H1 (cell line): ENCODE data around the gene LOX. TPM values are rescaled to one million over a fixed set of nuclear protein-coding genes. Genes with fewer than 3 reads are reported as not detected.

ENCODE experiments used
- CREB1 ChIP-seq: IDR thresholded peaks from 2 replicates; pipeline ENCODE4 v1.6.1; 2012; ENCODE audit warnings: inconsistent platforms
- CTBP2 ChIP-seq: IDR thresholded peaks from 2 replicates; pipeline ENCODE4 v1.7.0; 2011; ENCODE audit warnings: borderline replicate concordance, mild to moderate bottlenecking, moderate library complexity, mixed read lengths, low read length; ENCODE audit not compliant: insufficient read depth, insufficient read length
- EGR1 ChIP-seq: IDR thresholded peaks from 2 replicates; pipeline ENCODE4 v1.6.1; 2011; ENCODE audit warnings: low read depth, low read length, borderline replicate concordance
- JUN ChIP-seq: IDR thresholded peaks from 2 replicates; pipeline ENCODE4 v1.6.1; 2011; ENCODE audit warnings: low read depth, mild to moderate bottlenecking, improper control_type of control experiment, low read length
- POLR2AphosphoS5 ChIP-seq: IDR thresholded peaks from 2 replicates; pipeline ENCODE4 v1.6.1; 2011; ENCODE audit warnings: low read depth, low read length
- RFX5 ChIP-seq: IDR thresholded peaks from 2 replicates; pipeline ENCODE4 v1.6.1; 2011; ENCODE audit warnings: low read depth, low read length, improper control_type of control experiment, borderline replicate concordance
- SAP30 ChIP-seq: fragments of 300-600 bp; sonication (generic); IDR thresholded peaks from 2 replicates; pipeline ENCODE4 v1.7.1; 2012; ENCODE audit warnings: low read length, moderate library complexity, mild to moderate bottlenecking, inconsistent platforms; ENCODE audit not compliant: insufficient read depth, insufficient replicate concordance
- SIX5 ChIP-seq: IDR thresholded peaks from 2 replicates; pipeline ENCODE4 v1.6.1; 2011; ENCODE audit warnings: mild to moderate bottlenecking, low read depth, low read length
- SP2 ChIP-seq: IDR thresholded peaks from 2 replicates; pipeline ENCODE4 v1.6.1; 2012; ENCODE audit warnings: mild to moderate bottlenecking, low read length, inconsistent platforms
- TAF1 ChIP-seq: IDR thresholded peaks from 2 replicates; pipeline ENCODE4 v1.6.1; 2011; ENCODE audit warnings: mild to moderate bottlenecking, low read depth, low read length
- TBP ChIP-seq: IDR thresholded peaks from 2 replicates; pipeline ENCODE4 v1.6.1; 2011; ENCODE audit warnings: low read depth, low read length, improper control_type of control experiment
- polyA plus RNA-seq, 7 experiments: library from polyadenylated mRNA; depleted of rRNA in 3 of 7; stranded (reverse) in 5 of 7; unstranded in 2 of 7; fragments of >200 nt in 5 of 7; fragments of 200-250 nt in 2 of 7; gene quantifications; 1 replicate in 5 of 7; 2 replicates in 1 of 7; 4 replicates in 1 of 7; pipeline versions ENCODE4 v1.2.1 to v1.2.3, GENCODE V29; 2011 to 2013; ENCODE audit warnings: missing spikeins in 2 of 7, mixed read lengths in 2 of 7
- total RNA-seq: library from RNA; stranded (reverse); fragmentation: NEBNext Ultra II Directional; extraction: Animal tissue kit (Norgen Biotek cat#: 25700); gene quantifications from 2 replicates; pipeline ENCODE4 v1.2.1, GENCODE V29; 2021
- TF ChIP-seq, protein P1 (sequence below): fragments of 300-600 bp; sonication (generic); IDR thresholded peaks from 2 replicates; pipeline ENCODE4 v1.7.1; 2012; ENCODE audit warnings: low read length, moderate library complexity, mild to moderate bottlenecking, inconsistent platforms; ENCODE audit not compliant: insufficient replicate concordance

Gene LOX
- total and polyA plus RNA-seq, 2 of the 8 experiments (the other 6 are each of a cell fraction or from before 2014, with no cell fraction given): 1.1 to 2.2 TPM

GRCh38 chr5:122022966-122023365, 55.1 kb downstream of the LOX start (continued):
- TF ChIP-seq, protein P1, sequence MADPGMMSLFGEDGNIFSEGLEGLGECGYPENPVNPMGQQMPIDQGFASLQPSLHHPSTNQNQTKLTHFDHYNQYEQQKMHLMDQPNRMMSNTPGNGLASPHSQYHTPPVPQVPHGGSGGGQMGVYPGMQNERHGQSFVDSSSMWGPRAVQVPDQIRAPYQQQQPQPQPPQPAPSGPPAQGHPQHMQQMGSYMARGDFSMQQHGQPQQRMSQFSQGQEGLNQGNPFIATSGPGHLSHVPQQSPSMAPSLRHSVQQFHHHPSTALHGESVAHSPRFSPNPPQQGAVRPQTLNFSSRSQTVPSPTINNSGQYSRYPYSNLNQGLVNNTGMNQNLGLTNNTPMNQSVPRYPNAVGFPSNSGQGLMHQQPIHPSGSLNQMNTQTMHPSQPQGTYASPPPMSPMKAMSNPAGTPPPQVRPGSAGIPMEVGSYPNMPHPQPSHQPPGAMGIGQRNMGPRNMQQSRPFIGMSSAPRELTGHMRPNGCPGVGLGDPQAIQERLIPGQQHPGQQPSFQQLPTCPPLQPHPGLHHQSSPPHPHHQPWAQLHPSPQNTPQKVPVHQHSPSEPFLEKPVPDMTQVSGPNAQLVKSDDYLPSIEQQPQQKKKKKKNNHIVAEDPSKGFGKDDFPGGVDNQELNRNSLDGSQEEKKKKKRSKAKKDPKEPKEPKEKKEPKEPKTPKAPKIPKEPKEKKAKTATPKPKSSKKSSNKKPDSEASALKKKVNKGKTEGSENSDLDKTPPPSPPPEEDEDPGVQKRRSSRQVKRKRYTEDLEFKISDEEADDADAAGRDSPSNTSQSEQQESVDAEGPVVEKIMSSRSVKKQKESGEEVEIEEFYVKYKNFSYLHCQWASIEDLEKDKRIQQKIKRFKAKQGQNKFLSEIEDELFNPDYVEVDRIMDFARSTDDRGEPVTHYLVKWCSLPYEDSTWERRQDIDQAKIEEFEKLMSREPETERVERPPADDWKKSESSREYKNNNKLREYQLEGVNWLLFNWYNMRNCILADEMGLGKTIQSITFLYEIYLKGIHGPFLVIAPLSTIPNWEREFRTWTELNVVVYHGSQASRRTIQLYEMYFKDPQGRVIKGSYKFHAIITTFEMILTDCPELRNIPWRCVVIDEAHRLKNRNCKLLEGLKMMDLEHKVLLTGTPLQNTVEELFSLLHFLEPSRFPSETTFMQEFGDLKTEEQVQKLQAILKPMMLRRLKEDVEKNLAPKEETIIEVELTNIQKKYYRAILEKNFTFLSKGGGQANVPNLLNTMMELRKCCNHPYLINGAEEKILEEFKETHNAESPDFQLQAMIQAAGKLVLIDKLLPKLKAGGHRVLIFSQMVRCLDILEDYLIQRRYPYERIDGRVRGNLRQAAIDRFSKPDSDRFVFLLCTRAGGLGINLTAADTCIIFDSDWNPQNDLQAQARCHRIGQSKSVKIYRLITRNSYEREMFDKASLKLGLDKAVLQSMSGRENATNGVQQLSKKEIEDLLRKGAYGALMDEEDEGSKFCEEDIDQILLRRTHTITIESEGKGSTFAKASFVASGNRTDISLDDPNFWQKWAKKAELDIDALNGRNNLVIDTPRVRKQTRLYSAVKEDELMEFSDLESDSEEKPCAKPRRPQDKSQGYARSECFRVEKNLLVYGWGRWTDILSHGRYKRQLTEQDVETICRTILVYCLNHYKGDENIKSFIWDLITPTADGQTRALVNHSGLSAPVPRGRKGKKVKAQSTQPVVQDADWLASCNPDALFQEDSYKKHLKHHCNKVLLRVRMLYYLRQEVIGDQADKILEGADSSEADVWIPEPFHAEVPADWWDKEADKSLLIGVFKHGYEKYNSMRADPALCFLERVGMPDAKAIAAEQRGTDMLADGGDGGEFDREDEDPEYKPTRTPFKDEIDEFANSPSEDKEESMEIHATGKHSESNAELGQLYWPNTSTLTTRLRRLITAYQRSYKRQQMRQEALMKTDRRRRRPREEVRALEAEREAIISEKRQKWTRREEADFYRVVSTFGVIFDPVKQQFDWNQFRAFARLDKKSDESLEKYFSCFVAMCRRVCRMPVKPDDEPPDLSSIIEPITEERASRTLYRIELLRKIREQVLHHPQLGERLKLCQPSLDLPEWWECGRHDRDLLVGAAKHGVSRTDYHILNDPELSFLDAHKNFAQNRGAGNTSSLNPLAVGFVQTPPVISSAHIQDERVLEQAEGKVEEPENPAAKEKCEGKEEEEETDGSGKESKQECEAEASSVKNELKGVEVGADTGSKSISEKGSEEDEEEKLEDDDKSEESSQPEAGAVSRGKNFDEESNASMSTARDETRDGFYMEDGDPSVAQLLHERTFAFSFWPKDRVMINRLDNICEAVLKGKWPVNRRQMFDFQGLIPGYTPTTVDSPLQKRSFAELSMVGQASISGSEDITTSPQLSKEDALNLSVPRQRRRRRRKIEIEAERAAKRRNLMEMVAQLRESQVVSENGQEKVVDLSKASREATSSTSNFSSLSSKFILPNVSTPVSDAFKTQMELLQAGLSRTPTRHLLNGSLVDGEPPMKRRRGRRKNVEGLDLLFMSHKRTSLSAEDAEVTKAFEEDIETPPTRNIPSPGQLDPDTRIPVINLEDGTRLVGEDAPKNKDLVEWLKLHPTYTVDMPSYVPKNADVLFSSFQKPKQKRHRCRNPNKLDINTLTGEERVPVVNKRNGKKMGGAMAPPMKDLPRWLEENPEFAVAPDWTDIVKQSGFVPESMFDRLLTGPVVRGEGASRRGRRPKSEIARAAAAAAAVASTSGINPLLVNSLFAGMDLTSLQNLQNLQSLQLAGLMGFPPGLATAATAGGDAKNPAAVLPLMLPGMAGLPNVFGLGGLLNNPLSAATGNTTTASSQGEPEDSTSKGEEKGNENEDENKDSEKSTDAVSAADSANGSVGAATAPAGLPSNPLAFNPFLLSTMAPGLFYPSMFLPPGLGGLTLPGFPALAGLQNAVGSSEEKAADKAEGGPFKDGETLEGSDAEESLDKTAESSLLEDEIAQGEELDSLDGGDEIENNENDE: no peak
- TF ChIP-seq TAF1 (no peak), CREB1 (no peak), TBP (no peak), CTBP2 (no peak), EGR1 (no peak), SP2 (no peak), SIX5 (no peak), JUN (no peak), POLR2AphosphoS5 (no peak), RFX5 (no peak), SAP30 (no peak)
